ENCODE data around the gene CNIH3. TPM values are rescaled to one million over a fixed set of nuclear protein-coding genes. Genes with fewer than 3 reads are reported as not detected.

CNIH3 gene
- total and polyA plus RNA-seq, 2 of the 4 experiments (the other 2 are of a cell fraction) = 2.0 to 2.9 TPM

- no peaks in the 10 kb centered on the region for H3K4me1 ChIP-seq (ENCODE audit: control insufficient read depth, insufficient read depth, low read length)
- no peak overlapping the region for H3K18ac ChIP-seq (ENCODE audit: low read depth, low read length)
- H3K23ac ChIP-seq (ENCODE audit: low read depth, low read length) = no peak overlapping the region
- CTCF ChIA-PET = interaction anchor here (0.7 kb wide), 1 partner anchor 26 kb away, joined by 4 read pairs; no protein-coding TSS in a partner anchor
- no peak overlapping the region for H2AK9ac ChIP-seq (replicated peaks; ENCODE audit: low read depth, low read length, poor library complexity)
- H2BK15ac ChIP-seq (ENCODE audit: low read depth, low read length) = no peak overlapping the region
- in situ Hi-C loops (cut with MboI; ENCODE audit: low sequenced_read_pairs) = no loop called here
- intact Hi-C loops (cut with micrococcal nuclease) = no loop called here
- dilution Hi-C loops (cut with HindIII; ENCODE audit: low sequenced_read_pairs, unreplicated experiment) = no loop called here
- H3K14ac ChIP-seq (replicated peaks; ENCODE audit: low read depth, low read length) = no peak overlapping the region
- no peak overlapping the region for H4K8ac ChIP-seq (ENCODE audit: low read depth in 2 of 2, low read length in 2 of 2)
- no peak overlapping the region for H3K27ac ChIP-seq (ENCODE audit: insufficient read depth, low read length)
- peaks cover 3% of the 10 kb centered on the region; the same call in 1 of the 2 replicates for H3K27me3 ChIP-seq (ENCODE audit: control insufficient read depth, insufficient read depth, low read length)
- H3K4me2 ChIP-seq (ENCODE audit: low read depth, low read length) = no peak overlapping the region
- ATAC-seq (ENCODE audit: low read depth) = no peak
- no peak overlapping the region for H2AK5ac ChIP-seq (ENCODE audit: low read depth, low read length)
- no peak overlapping the region for H2BK5ac ChIP-seq (ENCODE audit: low read depth, low read length, poor library complexity, severe bottlenecking)
- TF ChIP-seq MAFK (IDR thresholded peaks at IDR 0.05; ENCODE audit: low read depth, low read length) = no peak
- TF ChIP-seq CTCF (conservative IDR thresholded peaks at IDR 0.05; ENCODE audit: low read depth, low read length) = no peak
- TF ChIP-seq FOS (IDR thresholded peaks at IDR 0.05; ENCODE audit: low read depth, low read length) = no peak
- no peak for TF ChIP-seq USF2 (IDR thresholded peaks at IDR 0.05; ENCODE audit: low read depth, low read length)
- no peak for TF ChIP-seq CEBPB (IDR thresholded peaks at IDR 0.05; ENCODE audit: low read depth, low read length)
- no peak for TF ChIP-seq SMC3 (IDR thresholded peaks at IDR 0.05; ENCODE audit: low read depth, low read length)
- TF ChIP-seq NFE2L2 (IDR thresholded peaks at IDR 0.05; ENCODE audit: low read depth, low read length) = no peak
- no peak for TF ChIP-seq POLR2A (IDR thresholded peaks at IDR 0.05; ENCODE audit: low read depth, low read length)
- no peak for TF ChIP-seq MXI1 (IDR thresholded peaks at IDR 0.05; ENCODE audit: borderline replicate concordance, low read depth, low read length)
- TF ChIP-seq BHLHE40 (IDR thresholded peaks at IDR 0.05; ENCODE audit: low read depth, low read length) = no peak
- no peak for TF ChIP-seq CHD1 (IDR thresholded peaks at IDR 0.05; ENCODE audit: low read depth, low read length)
- TF ChIP-seq MAZ (IDR thresholded peaks at IDR 0.05; ENCODE audit: borderline replicate concordance, low read depth, low read length) = no peak
- no peak for TF ChIP-seq RAD21 (IDR thresholded peaks at IDR 0.05; ENCODE audit: low read length)
- TF ChIP-seq RCOR1 (IDR thresholded peaks at IDR 0.05; ENCODE audit: insufficient replicate concordance, low read length) = no peak
- no peak for TF ChIP-seq RFX5 (IDR thresholded peaks at IDR 0.05; ENCODE audit: low read depth, low read length)
- TF ChIP-seq ELK1 (IDR thresholded peaks at IDR 0.05; ENCODE audit: borderline replicate concordance, low read depth, low read length) = no peak
- no TSS peak for BruUV-seq (replicated peaks)
- POLR2A ChIA-PET (ENCODE audit: unreplicated experiment) = no interaction called here
- 0 out of 2 replicates have a peak, but pooled peaks cover 4% of the 10 kb centered on the region for H3K9me1 ChIP-seq (ENCODE audit: insufficient read depth, low read length)
- H3K36me3 ChIP-seq (ENCODE audit: control insufficient read depth, insufficient read depth, low read length) = no peaks in the 10 kb centered on the region
- H3K4me3 ChIP-seq (ENCODE audit: insufficient read depth, low read depth, low read length) = no peak overlapping the region
- no peaks in the 10 kb centered on the region for H3K9me3 ChIP-seq (ENCODE audit: control insufficient read depth, insufficient read depth, low read length)
- no peak overlapping the region for H3K9ac ChIP-seq (ENCODE audit: low read depth, low read length)
- WGBS, 2 experiments (ENCODE audit: extremely low coverage in 2 of 2, insufficient read length in 1 of 2) = no CpG with 5 or more reads among the region's 4 CpGs
- no peak for DNase-seq
- no peaks in the 10 kb centered on the region for H4K20me1 ChIP-seq (ENCODE audit: insufficient read depth, low read length)
- no peak overlapping the region for H4K91ac ChIP-seq (ENCODE audit: insufficient read depth, low read depth, low read length)
- peaks cover 0 to 3% of the 10 kb centered on the region in 2 experiments; a peak in 1 of 4 replicates for H3K79me1 ChIP-seq (ENCODE audit: low read depth in 1 of 2, low read length in 2 of 2)
- no peak overlapping the region for H4K5ac ChIP-seq (ENCODE audit: low read depth, low read length)
- no peak overlapping the region for H3K56ac ChIP-seq (ENCODE audit: extremely low read depth, insufficient read depth, low read length)
- no peak overlapping the region for H2BK120ac ChIP-seq (ENCODE audit: low read depth, low read length)
- no peak overlapping the region for H2BK20ac ChIP-seq (ENCODE audit: low read depth, low read length)
- no peak overlapping the region for H3K4ac ChIP-seq (ENCODE audit: low read depth, low read length)
- no peak overlapping the region for H2AFZ ChIP-seq (replicated peaks; ENCODE audit: low read length, poor library complexity)
Measured at GRCh38 chr1:224719716-224720115, 103.6 kb downstream of the CNIH3 start.

Data from IMR-90 (cell line).